HPDE6-E6E7 (cell line): ENCODE measurements around the gene PKN1.
"Not testable (repeated sequence)": the region's sequence is repeated elsewhere in the genome, so short reads cannot be mapped to it uniquely, and the experiment has no call there.

Experiments used
- DNase-seq: peaks from one replicate; pipeline ENCODE4 v3.0.0; 2011; ENCODE audit warnings: missing footprints; ENCODE audit errors: extremely low spot score

Gene PKN1

GRCh38 chr19:14430712-14431111 is 2.4 kb upstream of the PKN1 start:
- no peak for DNase-seq

GRCh38 chr19:14433554-14434501 is 722 bp downstream of the PKN1 start:
- DNase-seq = no peak

- peak; percentile 65 for DNase-seq
These were observed 1.6 kb downstream of the PKN1 start for GRCh38 chr19:14434543-14435319.

- no peak for DNase-seq
These were observed 2.4 kb downstream of the PKN1 start for GRCh38 chr19:14435320-14436050.

- no peak for DNase-seq
These were observed 4.6 kb downstream of the PKN1 start for GRCh38 chr19:14437578-14438140.

GRCh38 chr19:14439014-14439413 is 5.9 kb downstream of the PKN1 start:
- no peak for DNase-seq

GRCh38 chr19:14440049-14440448 is 6.9 kb downstream of the PKN1 start:
- DNase-seq = no peak

GRCh38 chr19:14441041-14441938 is 8.2 kb downstream of the PKN1 start:
- no peak for DNase-seq

- DNase-seq = no peak
These were observed 10.0 kb downstream of the PKN1 start for GRCh38 chr19:14442891-14443631.

GRCh38 chr19:14443632-14444216 is 10.6 kb downstream of the PKN1 start:
- DNase-seq = no peak

GRCh38 chr19:14446336-14447036 is 13.4 kb downstream of the PKN1 start:
- no peak for DNase-seq

- no peak for DNase-seq
These were observed 16.2 kb downstream of the PKN1 start for GRCh38 chr19:14449321-14449720.

GRCh38 chr19:14450168-14450874 is 17.2 kb downstream of the PKN1 start:
- no peak for DNase-seq

GRCh38 chr19:14450876-14451275 is 17.8 kb downstream of the PKN1 start:
- DNase-seq = no peak

GRCh38 chr19:14452303-14452702 is 19.2 kb downstream of the PKN1 start:
- not testable (repeated sequence) for DNase-seq

GRCh38 chr19:14459703-14460102 is 26.6 kb downstream of the PKN1 start:
- no peak for DNase-seq

- no peak for DNase-seq
These were observed 27.8 kb downstream of the PKN1 start for GRCh38 chr19:14460935-14461334.

- not testable (repeated sequence) for DNase-seq
These were observed 29.3 kb downstream of the PKN1 start for GRCh38 chr19:14462401-14462800.
